MCF 10A (cell line): Measurements from ENCODE around the gene GDPD5. TPM values are rescaled to one million over a fixed set of nuclear protein-coding genes. Genes with fewer than 3 reads are reported as not detected.

Experiments used
- BruUV-seq: library from RNA; stranded (reverse); fragments of 400-500 nt; replicated peaks from 2 replicates; lab custom pipeline; 2021; lab: Mats Ljungman, UMichigan
- CTCF ChIA-PET: fragments of 300-600 bp; sonication (Branson Sonifier 250); formaldehyde crosslinking; extraction: SDS; loops from one replicate; lab custom pipeline; 2021; ENCODE audit warnings: antibody characterized with exemption, inconsistent platforms; lab: Yijun Ruan, JAX
- POLR2A ChIA-PET: fragments of 300-600, 350-650 bp; sonication (Branson Sonifier 250); formaldehyde crosslinking; extraction: SDS; loops from one replicate; lab custom pipeline; 2020; ENCODE audit warnings: antibody characterized with exemption, inconsistent platforms; lab: Yijun Ruan, JAX
- DNase-seq: peaks from one replicate; pipeline ENCODE4 v3.0.0-alpha.2; 2018; ENCODE audit not compliant: unreplicated experiment
- H3K27ac Mint-ChIP-seq: one replicate; pipeline ENCODE4 v1.8.0; 2022; ENCODE audit warnings: mild to moderate bottlenecking, low read depth, mixed read lengths; ENCODE audit not compliant: unreplicated experiment
- H3K27me3 Mint-ChIP-seq: one replicate; pipeline ENCODE4 v1.8.0; 2022; ENCODE audit warnings: mixed read lengths; ENCODE audit not compliant: insufficient read depth, unreplicated experiment
- H3K36me3 Mint-ChIP-seq: one replicate; pipeline ENCODE4 v1.8.0; 2022; ENCODE audit warnings: mild to moderate bottlenecking, moderate library complexity, mixed read lengths; ENCODE audit not compliant: insufficient read depth, unreplicated experiment
- H3K4me1 Mint-ChIP-seq: one replicate; pipeline ENCODE4 v1.8.0; 2022; ENCODE audit warnings: mixed read lengths; ENCODE audit not compliant: insufficient read depth, unreplicated experiment
- H3K4me3 Mint-ChIP-seq: one replicate; pipeline ENCODE4 v1.8.0; 2022; ENCODE audit warnings: mild to moderate bottlenecking, moderate library complexity, mixed read lengths; ENCODE audit not compliant: unreplicated experiment
- H3K9me3 Mint-ChIP-seq: one replicate; pipeline ENCODE4 v1.8.0; 2022; ENCODE audit warnings: mixed read lengths; ENCODE audit not compliant: unreplicated experiment
- CTCF ChIP-seq: fragments of 200-600 bp; IDR thresholded peaks from one replicate; pipeline ENCODE4 v1.8.0; 2022; ENCODE audit warnings: antibody characterized with exemption, mild to moderate bottlenecking; ENCODE audit not compliant: unreplicated experiment
- intact Hi-C: fragments of 100-400 bp; cut with micrococcal nuclease; formaldehyde crosslinking; loops from 2 replicates; pipeline ENCODE4 v1.14.1; 2022
- total RNA-seq: library from RNA; stranded (reverse); gene quantifications from 2 replicates; pipeline ENCODE4 v1.2.3, GENCODE V29; 2022

Gene GDPD5
- total RNA-seq, 1 experiment from 2014 or later: 5.6 TPM

GRCh38 chr11:75571625-75572024 lies 45.9 kb upstream of the GDPD5 start:
- Mint-ChIP-seq H3K9me3 (no peaks in the 10 kb centered on the region), H3K27ac (no peak overlapping the region), H3K4me3 (no peak overlapping the region), H3K4me1 (peaks cover 5% of the 10 kb centered on the region), H3K27me3 (no peaks in the 10 kb centered on the region), H3K36me3 (peaks cover 46% of the 10 kb centered on the region)
- no TSS peak for BruUV-seq
- CTCF ChIA-PET: no interaction called here
- no peak for TF ChIP-seq CTCF
- no peak for DNase-seq
- intact Hi-C loops: no loop called here
- POLR2A ChIA-PET: interaction anchor here (1.2 kb wide), 1 partner anchor 9 kb away, joined by 5 read pairs; no protein-coding TSS in a partner anchor

- intact Hi-C loops: no loop called here
- Mint-ChIP-seq H3K4me1 (peaks cover 2% of the 10 kb centered on the region), H3K9me3 (no peaks in the 10 kb centered on the region), H3K27me3 (no peaks in the 10 kb centered on the region), H3K36me3 (peaks cover 51% of the 10 kb centered on the region), H3K27ac (no peak overlapping the region), H3K4me3 (no peak overlapping the region)
- BruUV-seq: no TSS peak
- no peak for TF ChIP-seq CTCF
- POLR2A ChIA-PET: interaction anchor here (0.7 to 1.2 kb wide), 3 partner anchors 8 to 172 kb away, joined by 3 to 5 read pairs (median 3); no protein-coding TSS in a partner anchor
- CTCF ChIA-PET: interaction anchor here (0.5 to 0.7 kb wide), 3 partner anchors 22 to 126 kb away, joined by 3 to 4 read pairs (median 3); no protein-coding TSS in a partner anchor
- DNase-seq: no peak
Observed at GRCh38 chr11:75570559-75571139, 44.9 kb upstream of the GDPD5 start.

- intact Hi-C loops: no loop called here
- Mint-ChIP-seq H3K36me3 (peaks cover 54% of the 10 kb centered on the region), H3K9me3 (no peaks in the 10 kb centered on the region), H3K27me3 (no peaks in the 10 kb centered on the region), H3K4me1 (peaks cover 17% of the 10 kb centered on the region), H3K27ac (no peak overlapping the region), H3K4me3 (no peak overlapping the region)
- no peak for DNase-seq
- no TSS peak for BruUV-seq
- CTCF ChIA-PET: interaction anchor here (0.5 to 1.9 kb wide), 5 partner anchors 8 to 374 kb away, joined by 3 to 12 read pairs (median 3); no protein-coding TSS in a partner anchor
- no peak for TF ChIP-seq CTCF
- POLR2A ChIA-PET: no interaction called here
Observed at GRCh38 chr11:75568616-75569219, 43.0 kb upstream of the GDPD5 start.

- CTCF ChIA-PET: interaction anchor here (1.6 to 1.9 kb wide), 2 partner anchors 9 to 10 kb away, joined by 5 to 12 read pairs; no protein-coding TSS in a partner anchor
Observed at GRCh38 chr11:75567971-75568370, 42.2 kb upstream of the GDPD5 start.

More at GRCh38 chr11:75567971-75568370, 42.2 kb upstream of the GDPD5 start:
- Mint-ChIP-seq H3K4me1 (peaks cover 21% of the 10 kb centered on the region), H3K36me3 (peaks cover 54% of the 10 kb centered on the region), H3K27me3 (no peaks in the 10 kb centered on the region), H3K27ac (no peak overlapping the region), H3K9me3 (no peaks in the 10 kb centered on the region), H3K4me3 (no peak overlapping the region)
- DNase-seq: no peak
- POLR2A ChIA-PET: no interaction called here
- TF ChIP-seq CTCF: no peak
- intact Hi-C loops: no loop called here
- no TSS peak for BruUV-seq
